GM12892 (cell line): Measurements from ENCODE around the gene NLRP9.
A peak's percentile ranks its signal among the peaks of the same experiment; 100 is the strongest.

ENCODE experiments used
- DNase-seq: peaks from one replicate; pipeline ENCODE4 v3.0.0; 2011; ENCODE audit not compliant: insufficient read length
- FAIRE-seq: peaks from 2 replicates; lab custom pipeline; 2011; peaks lifted over from hg19 to GRCh38; lab: Jason Lieb, UNC
- POLR2A ChIP-seq: IDR thresholded peaks from 2 replicates; pipeline ENCODE4 v1.6.1; 2011; ENCODE audit warnings: low read depth, low read length, control low read depth
- POLR2AphosphoS5 ChIP-seq: IDR thresholded peaks from 2 replicates; pipeline ENCODE4 v1.6.1; 2011; ENCODE audit warnings: low read depth, low read length, control low read depth
- TAF1 ChIP-seq: IDR thresholded peaks from 2 replicates; pipeline ENCODE4 v1.6.1; 2011; ENCODE audit warnings: low read depth, mild to moderate bottlenecking, control low read depth, low read length, borderline replicate concordance

NLRP9 gene

GRCh38 chr19:55684946-55685681 is 53.1 kb downstream of the NLRP9 start:
- DNase-seq = no peak
- FAIRE-seq = no peak
- TF ChIP-seq POLR2AphosphoS5 (0 out of 2 replicates have a peak, but pooled peaks have one; percentile 15), TAF1 (no peak), POLR2A (no peak; the same call in 1 of the 2 replicates)

- FAIRE-seq (no peak), DNase-seq (no peak)
- no peak for TF ChIP-seq POLR2A
- TF ChIP-seq POLR2AphosphoS5 = 0 out of 2 replicates have a peak, but pooled peaks have one; percentile 15
Observed at GRCh38 chr19:55683449-55684261, 54.5 kb downstream of the NLRP9 start.

DNA sequence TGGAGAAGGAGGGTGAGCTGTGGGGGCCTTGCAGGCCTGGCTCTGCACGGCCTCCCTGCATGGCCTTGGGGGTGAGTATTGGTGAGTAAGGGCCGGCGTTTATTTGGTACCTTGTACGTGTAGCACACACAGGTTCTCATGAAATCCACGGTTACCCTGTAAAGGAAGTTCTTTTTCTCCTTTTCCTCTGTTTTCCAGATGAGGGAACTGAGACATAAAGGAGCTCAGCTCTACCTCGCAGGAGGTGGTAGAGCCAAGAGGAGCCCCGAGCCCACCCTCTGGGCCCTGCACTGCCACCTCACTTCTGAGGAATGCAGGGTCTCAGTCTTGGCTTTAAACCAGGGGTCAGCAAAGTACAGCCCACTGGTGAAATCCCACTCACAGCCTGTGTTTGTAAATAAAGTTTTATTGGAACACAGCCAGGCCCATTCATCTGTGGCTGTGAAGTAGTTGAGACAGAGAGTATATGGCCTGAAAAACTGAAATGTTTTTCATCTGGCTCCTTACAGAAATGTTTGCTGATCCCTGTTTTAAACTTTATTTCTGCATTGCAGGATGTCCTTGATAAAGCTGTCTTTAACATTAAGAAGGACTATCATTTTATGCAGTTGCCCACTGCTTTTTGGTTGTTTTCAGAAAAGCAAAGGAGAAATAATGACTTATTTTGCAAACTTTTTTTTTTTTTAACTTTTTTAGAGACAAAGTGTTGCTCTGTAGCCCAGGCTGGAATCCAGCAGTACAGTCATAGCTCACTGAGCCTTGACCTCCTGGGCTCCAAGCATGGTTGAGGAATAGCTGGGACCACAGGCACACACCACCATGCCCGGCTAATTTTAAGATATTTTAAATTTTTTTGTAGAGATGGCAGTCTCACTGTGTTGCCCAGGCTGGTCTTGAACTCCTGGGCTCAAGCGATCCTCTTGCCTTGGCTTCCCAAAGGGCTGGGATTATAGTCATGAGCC is 56.8 kb downstream of the NLRP9 start:
- DNase-seq (no peak), FAIRE-seq (no peak)
- TF ChIP-seq TAF1 (no peak), POLR2AphosphoS5 (no peak), POLR2A (no peak)

DNA sequence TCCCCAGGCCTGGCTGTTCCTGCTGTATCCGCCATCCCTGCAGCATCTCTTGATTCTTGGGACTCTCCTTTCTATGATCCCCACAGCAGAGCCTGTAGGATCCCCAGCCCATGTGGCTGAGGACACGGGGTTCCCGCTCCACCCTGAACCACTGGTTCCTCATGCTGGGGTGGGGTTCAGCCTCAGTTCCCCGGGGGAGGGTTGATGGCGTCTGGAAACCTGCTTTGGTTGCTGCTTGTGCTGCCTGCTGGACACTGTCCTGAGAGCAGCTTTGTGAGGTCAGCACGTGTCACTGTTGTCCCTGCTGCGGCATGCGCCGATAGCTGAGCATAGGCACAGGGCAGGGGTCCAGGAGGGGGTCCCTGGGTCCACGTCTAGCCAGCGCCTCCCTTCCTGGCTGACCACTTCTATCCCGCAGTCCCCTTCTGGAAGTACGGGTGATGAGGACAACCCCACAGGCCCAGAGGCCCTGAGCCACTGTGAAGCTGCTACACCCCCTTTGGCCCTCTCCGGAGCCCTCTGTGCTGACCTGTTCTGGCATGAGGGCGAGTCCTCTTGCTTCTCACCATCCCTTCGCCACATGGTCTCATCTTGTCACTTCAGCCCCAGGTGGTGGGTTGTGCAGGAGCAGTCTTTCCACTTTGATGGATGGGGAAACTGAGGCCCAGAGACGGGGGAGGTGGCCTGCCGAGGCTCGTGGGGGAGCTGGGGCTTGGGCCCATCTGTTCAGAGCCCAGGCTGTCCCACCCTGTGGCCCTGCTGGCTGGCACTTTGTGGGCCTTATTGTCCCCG is 57.7 kb downstream of the NLRP9 start:
- no peak for TF ChIP-seq POLR2A
- no peak for TF ChIP-seq TAF1
- no peak for TF ChIP-seq POLR2AphosphoS5
- no peak for FAIRE-seq
- no peak for DNase-seq

DNA sequence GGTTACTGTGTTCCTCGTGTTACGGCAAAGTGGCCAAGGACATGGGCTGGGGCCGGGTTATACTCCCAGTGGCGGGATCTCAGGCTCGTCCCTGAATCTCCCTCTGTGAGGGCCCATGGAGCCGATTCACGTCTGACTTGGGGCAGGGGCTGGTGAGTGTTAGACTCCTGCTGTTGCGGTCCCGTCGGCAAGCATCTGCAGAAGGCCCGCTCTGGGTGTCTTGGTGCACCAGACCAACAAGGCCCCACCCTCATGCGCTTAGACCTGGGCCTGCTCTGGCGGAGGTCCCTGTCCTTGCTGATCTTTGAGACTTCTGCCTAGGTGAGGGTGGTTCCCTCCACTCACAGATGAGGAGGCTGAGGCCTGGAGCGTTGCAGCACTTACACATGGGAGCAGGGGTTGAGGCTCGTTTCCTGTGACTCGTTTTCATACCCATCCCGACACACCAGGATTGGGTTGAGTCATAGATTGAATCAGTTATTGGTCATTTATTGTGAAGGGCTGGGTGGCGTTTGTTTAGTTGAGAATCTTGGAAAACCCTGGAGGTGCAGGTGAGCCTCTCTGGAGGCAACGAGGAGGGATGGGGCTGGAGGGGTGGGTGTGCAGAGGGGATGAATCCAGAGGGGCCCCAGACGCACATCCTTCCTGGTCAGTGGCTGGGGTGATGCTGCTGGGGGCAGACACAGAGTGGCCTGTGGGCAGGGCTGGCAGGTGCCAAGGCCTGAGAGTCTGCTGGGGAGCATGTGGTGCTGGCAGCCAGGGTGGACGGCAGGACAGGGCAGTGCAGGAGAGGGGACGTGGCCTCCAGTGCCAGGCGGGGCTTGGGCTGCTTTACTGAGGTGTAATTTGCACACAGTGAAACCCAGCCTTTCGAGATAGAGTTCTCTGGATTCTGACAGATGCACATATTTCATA is 58.6 kb downstream of the NLRP9 start:
- TF ChIP-seq POLR2AphosphoS5 (no peak), POLR2A (no peak), TAF1 (no peak)
- FAIRE-seq = no peak
- DNase-seq = no peak

- FAIRE-seq (peak; percentile 92), DNase-seq (peak; percentile 70)
- TF ChIP-seq POLR2AphosphoS5 = peak; percentile 74
- 0 out of 2 replicates have a peak, but pooled peaks have one; percentile 26 for TF ChIP-seq TAF1
- TF ChIP-seq POLR2A = peak; percentile 67; the same call in 1 of the 2 replicates
Observed at GRCh38 chr19:55678121-55678671, 60.0 kb downstream of the NLRP9 start.

- TF ChIP-seq TAF1 (no peak), POLR2A (no peak), POLR2AphosphoS5 (no peak)
- no peak for FAIRE-seq
- no peak for DNase-seq
Observed at GRCh38 chr19:55677572-55678028, 60.6 kb downstream of the NLRP9 start.

- FAIRE-seq (peak; percentile 21), DNase-seq (no peak)
- TF ChIP-seq POLR2A = no peak
- no peak for TF ChIP-seq TAF1
- no peak for TF ChIP-seq POLR2AphosphoS5
Observed at GRCh38 chr19:55676889-55677505, 61.2 kb downstream of the NLRP9 start.

- no peak for DNase-seq
- FAIRE-seq = no peak
- TF ChIP-seq TAF1 (no peak), POLR2AphosphoS5 (no peak), POLR2A (no peak)
Observed at GRCh38 chr19:55676383-55676782, 61.8 kb downstream of the NLRP9 start.
